ENCODE measurements around the gene NEIL1. TPM values are rescaled to one million over a fixed set of nuclear protein-coding genes. Genes with fewer than 3 reads are reported as not detected.

The NEIL1 gene
- total RNA-seq, 2 donors from 2014 or later: 20.2 to 25.7 TPM

DNA sequence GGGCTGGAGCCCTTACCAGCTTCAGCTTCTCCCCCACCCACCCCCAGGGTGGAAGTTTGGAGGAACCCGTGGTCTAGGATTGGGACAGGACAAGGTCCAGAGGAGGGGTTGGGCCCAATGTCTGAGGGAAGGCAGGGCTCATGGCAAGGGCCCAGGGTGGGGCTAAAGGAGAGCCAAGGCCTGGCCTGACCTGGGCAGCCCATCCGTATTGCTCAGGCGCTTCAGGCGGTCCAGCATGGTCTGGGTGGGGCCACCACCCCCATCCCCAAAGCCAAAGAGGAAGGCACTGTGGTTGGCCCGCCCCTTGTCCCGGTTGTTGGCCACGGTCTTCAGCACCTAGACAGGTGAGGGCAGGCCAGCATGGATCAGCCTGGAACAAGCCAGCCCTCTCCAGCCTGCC is 14.0 kb downstream of the NEIL1 start:
- 93% methylated on average over 7 of the region's 7 CpGs; no CpG with 5 or more reads in 1 of the 2 experiments for WGBS, 2 experiments (ENCODE audit: insufficient coverage in 1 of 2, insufficient read length in 1 of 2)
- no peak overlapping the region for H3K4me3 Mint-ChIP-seq
- peaks cover 33% of the 10 kb centered on the region for H3K36me3 Mint-ChIP-seq (ENCODE audit: low read depth)
- Histone ChIP-seq H3K4me3 (ENCODE audit: low read length) (no peak overlapping the region), H3K4me1 (ENCODE audit: control insufficient read depth, insufficient read depth, low read length) (no peaks in the 10 kb centered on the region), H3K9ac (ENCODE audit: extremely low read depth, low read length, poor library complexity, severe bottlenecking) (no peak overlapping the region), H3K36me3 (ENCODE audit: control insufficient read depth, insufficient read depth, low read length) (peaks cover 31% of the 10 kb centered on the region), H3K27me3 (ENCODE audit: control insufficient read depth, insufficient read depth, low read length, poor library complexity, severe bottlenecking) (no peaks in the 10 kb centered on the region), H3K9me3 (ENCODE audit: control insufficient read depth, low read length) (no peaks in the 10 kb centered on the region), H3K27ac (ENCODE audit: low read depth, low read length) (no peak overlapping the region)
- H3K27me3 Mint-ChIP-seq (ENCODE audit: insufficient read depth): no peaks in the 10 kb centered on the region
- no peaks in the 10 kb centered on the region for H3K4me1 Mint-ChIP-seq
- DNase-seq: no peak
- H3K27ac Mint-ChIP-seq: no peak overlapping the region
- H3K9me3 Mint-ChIP-seq: no peaks in the 10 kb centered on the region
- TF ChIP-seq, protein P1, sequence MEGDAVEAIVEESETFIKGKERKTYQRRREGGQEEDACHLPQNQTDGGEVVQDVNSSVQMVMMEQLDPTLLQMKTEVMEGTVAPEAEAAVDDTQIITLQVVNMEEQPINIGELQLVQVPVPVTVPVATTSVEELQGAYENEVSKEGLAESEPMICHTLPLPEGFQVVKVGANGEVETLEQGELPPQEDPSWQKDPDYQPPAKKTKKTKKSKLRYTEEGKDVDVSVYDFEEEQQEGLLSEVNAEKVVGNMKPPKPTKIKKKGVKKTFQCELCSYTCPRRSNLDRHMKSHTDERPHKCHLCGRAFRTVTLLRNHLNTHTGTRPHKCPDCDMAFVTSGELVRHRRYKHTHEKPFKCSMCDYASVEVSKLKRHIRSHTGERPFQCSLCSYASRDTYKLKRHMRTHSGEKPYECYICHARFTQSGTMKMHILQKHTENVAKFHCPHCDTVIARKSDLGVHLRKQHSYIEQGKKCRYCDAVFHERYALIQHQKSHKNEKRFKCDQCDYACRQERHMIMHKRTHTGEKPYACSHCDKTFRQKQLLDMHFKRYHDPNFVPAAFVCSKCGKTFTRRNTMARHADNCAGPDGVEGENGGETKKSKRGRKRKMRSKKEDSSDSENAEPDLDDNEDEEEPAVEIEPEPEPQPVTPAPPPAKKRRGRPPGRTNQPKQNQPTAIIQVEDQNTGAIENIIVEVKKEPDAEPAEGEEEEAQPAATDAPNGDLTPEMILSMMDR (conservative IDR thresholded peaks at IDR 0.05): no peak

DNA sequence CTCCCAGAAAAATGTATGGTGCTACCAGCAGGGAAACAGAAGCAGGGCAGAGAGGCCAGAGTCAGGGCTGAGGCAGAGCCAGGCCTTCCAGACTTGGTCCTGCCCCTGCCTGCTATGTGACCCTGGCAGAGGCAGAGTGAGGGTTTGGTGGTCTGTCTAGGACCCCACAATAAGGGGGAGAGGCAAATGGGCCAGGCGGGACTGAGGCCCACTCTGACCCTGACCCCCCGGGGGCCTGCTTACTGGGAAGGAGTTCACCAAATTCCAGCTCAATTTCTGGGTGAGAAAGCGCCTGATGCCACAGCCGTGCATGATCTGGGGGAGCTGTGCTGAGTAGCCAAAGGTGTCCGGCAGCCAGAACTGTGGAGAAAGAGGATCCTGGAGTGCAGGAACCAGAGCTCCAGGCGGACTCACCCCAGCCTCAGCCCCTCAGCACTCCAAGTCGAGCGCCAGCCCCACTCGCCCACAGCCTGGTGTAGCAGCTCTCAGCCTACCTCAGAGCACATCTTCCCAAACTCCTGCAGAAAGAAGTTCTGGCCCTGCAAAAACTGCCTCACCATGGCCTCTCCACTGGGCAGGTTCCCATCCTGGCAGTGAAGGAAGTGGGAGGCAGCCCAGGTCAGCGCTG is 14.6 kb downstream of the NEIL1 start:
- no peaks in the 10 kb centered on the region for H3K9me3 ChIP-seq (ENCODE audit: control insufficient read depth, low read length)
- no peaks in the 10 kb centered on the region for H3K4me1 Mint-ChIP-seq
- H3K4me3 ChIP-seq (ENCODE audit: low read length): no peak overlapping the region
- no peaks in the 10 kb centered on the region for H3K4me1 ChIP-seq (ENCODE audit: control insufficient read depth, insufficient read depth, low read length)
- no peaks in the 10 kb centered on the region for H3K27me3 ChIP-seq (ENCODE audit: control insufficient read depth, insufficient read depth, low read length, poor library complexity, severe bottlenecking)
- H3K9me3 Mint-ChIP-seq: no peaks in the 10 kb centered on the region
- DNase-seq: no peak
- 94 to 95% methylated on average over 5 to 10 of the region's 10 CpGs for WGBS, 2 experiments (ENCODE audit: insufficient coverage in 1 of 2, insufficient read length in 1 of 2)
- H3K36me3 ChIP-seq (ENCODE audit: control insufficient read depth, insufficient read depth, low read length): peaks cover 38% of the 10 kb centered on the region
- H3K27ac Mint-ChIP-seq: no peak overlapping the region
- H3K36me3 Mint-ChIP-seq (ENCODE audit: low read depth): peaks cover 33% of the 10 kb centered on the region
- TF ChIP-seq, protein P1 (conservative IDR thresholded peaks at IDR 0.05): no peak
- H3K4me3 Mint-ChIP-seq: no peak overlapping the region
- H3K27me3 Mint-ChIP-seq (ENCODE audit: insufficient read depth): no peaks in the 10 kb centered on the region
- H3K9ac ChIP-seq (ENCODE audit: extremely low read depth, low read length, poor library complexity, severe bottlenecking): no peak overlapping the region
- H3K27ac ChIP-seq (ENCODE audit: low read depth, low read length): no peak overlapping the region

DNA sequence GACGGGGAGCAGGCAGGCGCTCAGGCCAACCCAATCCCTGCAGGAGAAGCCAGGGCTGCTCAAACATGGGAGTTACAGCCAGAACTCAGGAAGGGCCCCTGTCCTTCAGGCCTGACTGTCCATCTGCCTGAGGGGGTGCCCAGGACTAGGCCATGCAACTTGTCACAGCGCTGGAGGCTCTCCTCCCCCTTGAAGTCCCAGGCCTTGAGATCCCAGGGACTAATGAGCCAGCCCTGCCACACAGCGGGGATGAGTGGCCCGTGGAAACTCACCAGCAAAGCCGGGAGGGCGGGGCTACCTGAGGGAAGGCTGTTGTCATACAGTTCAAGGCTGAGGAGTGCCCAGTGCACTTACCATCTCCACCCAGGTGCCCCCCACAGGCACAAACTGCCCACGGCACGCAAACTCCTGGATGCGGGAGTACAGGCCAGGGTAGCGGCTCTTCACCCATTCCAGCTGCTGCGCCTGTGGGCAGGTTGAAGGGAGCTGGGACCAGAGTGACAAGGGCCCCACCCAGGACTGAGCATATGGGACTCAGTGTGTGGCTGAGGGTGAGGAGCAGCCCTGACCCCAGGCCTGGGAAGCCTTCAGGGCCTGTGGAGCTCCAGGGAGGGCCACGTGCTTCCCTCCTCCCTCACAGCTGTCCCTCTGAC is 15.3 kb downstream of the NEIL1 start:
- TF ChIP-seq, protein P1 (conservative IDR thresholded peaks at IDR 0.05): no peak
- no peak overlapping the region for H3K27ac Mint-ChIP-seq
- no peak overlapping the region for H3K4me3 ChIP-seq (ENCODE audit: low read length)
- H3K36me3 Mint-ChIP-seq (ENCODE audit: low read depth): peaks cover 38% of the 10 kb centered on the region
- no peaks in the 10 kb centered on the region for H3K9me3 ChIP-seq (ENCODE audit: control insufficient read depth, low read length)
- H3K36me3 ChIP-seq (ENCODE audit: control insufficient read depth, insufficient read depth, low read length): peaks cover 38% of the 10 kb centered on the region
- DNase-seq: no peak
- H3K27me3 ChIP-seq (ENCODE audit: control insufficient read depth, insufficient read depth, low read length, poor library complexity, severe bottlenecking): no peaks in the 10 kb centered on the region
- 95 to 98% methylated on average over 8 to 13 of the region's 13 CpGs for WGBS, 2 experiments (ENCODE audit: insufficient coverage in 1 of 2, insufficient read length in 1 of 2)
- H3K9me3 Mint-ChIP-seq: no peaks in the 10 kb centered on the region
- H3K27ac ChIP-seq (ENCODE audit: low read depth, low read length): no peak overlapping the region
- H3K4me1 ChIP-seq (ENCODE audit: control insufficient read depth, insufficient read depth, low read length): no peaks in the 10 kb centered on the region
- H3K9ac ChIP-seq (ENCODE audit: extremely low read depth, low read length, poor library complexity, severe bottlenecking): no peak overlapping the region
- no peak overlapping the region for H3K4me3 Mint-ChIP-seq
- H3K4me1 Mint-ChIP-seq: no peaks in the 10 kb centered on the region
- no peaks in the 10 kb centered on the region for H3K27me3 Mint-ChIP-seq (ENCODE audit: insufficient read depth)

All from endodermal cell (in vitro differentiated cells).